GM19239 (cell line): ENCODE results near the gene SRCIN1.
"Not testable (repeated sequence)": the region's sequence is repeated elsewhere in the genome, so short reads cannot be mapped to it uniquely, and the experiment has no call there.

Source experiments
- DNase-seq: peaks from one replicate; pipeline ENCODE4 v3.0.0; 2011; ENCODE audit warnings: low spot score; ENCODE audit not compliant: insufficient read length
- FAIRE-seq: peaks from 2 replicates; lab custom pipeline; 2011; peaks lifted over from hg19 to GRCh38; lab: Jason Lieb, UNC

The SRCIN1 gene

DNA sequence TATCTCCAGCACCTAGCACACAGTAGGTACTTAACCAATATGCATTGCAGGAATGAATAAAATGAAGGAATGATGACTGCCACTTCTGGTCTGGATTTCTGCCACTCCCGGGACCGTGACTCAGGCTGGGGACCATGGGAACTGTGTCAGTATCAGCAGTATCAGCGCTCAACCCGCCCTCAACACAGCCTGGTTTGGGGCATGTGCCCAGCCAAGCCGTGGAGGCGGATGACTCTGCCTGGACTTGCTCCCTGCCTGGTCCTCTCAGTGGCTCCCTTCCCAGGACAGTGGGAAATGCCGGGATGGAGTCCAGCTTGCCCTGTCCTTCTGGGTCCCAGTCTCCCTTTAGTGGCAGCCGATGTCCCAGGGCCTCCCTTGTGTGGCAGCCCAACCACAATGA lies 55.1 kb downstream of the SRCIN1 start:
- FAIRE-seq (no peak), DNase-seq (no peak)

- DNase-seq = no peak
- FAIRE-seq = no peak
Observed at GRCh38 chr17:38549285-38549684, 56.5 kb downstream of the SRCIN1 start.

DNA sequence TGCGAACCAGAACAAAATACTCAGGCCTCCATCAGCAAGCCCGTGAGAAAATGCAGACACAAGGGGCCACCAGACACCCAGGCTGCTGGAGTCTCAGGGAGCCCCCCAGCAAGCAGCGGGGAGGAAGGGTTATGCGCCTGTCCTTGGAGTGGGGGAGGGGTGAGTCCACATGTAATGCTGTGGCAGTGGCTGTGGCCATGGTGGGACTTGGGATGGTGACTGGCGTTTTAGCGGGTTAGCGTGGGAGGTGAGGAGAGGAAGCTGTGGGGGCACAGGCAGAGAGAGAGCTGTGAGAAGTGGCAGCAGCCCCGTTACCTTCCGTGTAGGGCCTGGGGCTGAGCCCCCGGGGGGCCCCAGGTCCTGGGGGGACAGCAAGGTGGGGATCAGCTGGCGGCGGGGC lies 58.3 kb downstream of the SRCIN1 start:
- DNase-seq (no peak), FAIRE-seq (no peak)

DNA sequence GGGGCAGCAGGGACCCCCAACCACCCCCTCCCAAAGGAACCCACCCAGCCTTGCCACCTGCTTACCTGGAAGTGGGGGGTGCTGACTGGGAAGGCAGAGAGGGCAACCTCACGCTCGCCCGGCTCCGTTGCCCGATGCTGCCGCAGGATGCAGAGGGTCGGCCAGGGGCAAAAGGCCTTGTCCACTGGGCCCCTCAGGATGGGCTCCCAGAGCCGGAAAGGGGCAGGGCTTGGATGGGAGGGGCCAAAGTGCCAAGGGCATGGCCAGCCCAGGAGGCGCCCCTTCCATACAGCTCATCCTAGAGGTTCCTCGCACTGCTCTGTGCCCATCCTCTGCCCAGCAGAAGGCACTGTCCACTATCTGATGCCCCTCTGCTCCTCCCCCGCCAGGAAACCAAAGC lies 59.4 kb downstream of the SRCIN1 start:
- DNase-seq (no peak), FAIRE-seq (no peak)

DNA sequence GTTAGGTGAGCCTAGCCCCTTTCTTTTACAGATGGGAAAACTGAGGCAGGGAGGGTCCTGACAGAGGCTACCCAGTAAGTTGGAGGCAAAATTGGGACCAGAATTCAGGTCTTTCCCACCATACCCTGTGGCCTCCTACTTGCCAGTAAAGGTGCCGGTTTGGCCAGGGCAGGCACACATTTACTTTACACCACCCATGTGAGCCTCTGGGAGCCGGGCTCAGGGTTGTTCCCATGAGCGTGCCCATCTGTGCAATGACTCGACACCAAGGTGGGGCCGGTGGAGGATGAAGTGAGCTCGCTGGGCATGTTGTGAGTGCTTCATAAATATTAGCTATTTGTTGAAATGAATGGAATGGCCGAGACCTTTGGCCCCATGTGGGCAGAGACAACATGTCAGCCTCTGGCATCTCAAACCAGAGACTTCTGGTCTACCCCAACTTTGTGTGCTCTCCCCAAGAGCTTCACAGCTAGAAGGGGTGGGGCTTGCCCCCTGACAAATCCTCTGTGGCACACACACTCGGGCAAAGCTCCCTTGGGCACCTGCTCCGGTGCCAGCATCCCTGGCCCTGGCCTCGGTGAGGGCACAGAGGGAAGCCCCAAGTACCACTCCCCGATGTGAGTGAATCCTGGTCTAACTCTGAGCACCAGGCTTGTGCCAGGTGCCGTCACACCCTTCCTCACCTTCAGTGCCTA lies 60.1 kb downstream of the SRCIN1 start:
- DNase-seq (no peak), FAIRE-seq (no peak)

GRCh38 chr17:38544839-38545209 lies 60.9 kb downstream of the SRCIN1 start:
- DNase-seq = no peak
- no peak for FAIRE-seq

DNA sequence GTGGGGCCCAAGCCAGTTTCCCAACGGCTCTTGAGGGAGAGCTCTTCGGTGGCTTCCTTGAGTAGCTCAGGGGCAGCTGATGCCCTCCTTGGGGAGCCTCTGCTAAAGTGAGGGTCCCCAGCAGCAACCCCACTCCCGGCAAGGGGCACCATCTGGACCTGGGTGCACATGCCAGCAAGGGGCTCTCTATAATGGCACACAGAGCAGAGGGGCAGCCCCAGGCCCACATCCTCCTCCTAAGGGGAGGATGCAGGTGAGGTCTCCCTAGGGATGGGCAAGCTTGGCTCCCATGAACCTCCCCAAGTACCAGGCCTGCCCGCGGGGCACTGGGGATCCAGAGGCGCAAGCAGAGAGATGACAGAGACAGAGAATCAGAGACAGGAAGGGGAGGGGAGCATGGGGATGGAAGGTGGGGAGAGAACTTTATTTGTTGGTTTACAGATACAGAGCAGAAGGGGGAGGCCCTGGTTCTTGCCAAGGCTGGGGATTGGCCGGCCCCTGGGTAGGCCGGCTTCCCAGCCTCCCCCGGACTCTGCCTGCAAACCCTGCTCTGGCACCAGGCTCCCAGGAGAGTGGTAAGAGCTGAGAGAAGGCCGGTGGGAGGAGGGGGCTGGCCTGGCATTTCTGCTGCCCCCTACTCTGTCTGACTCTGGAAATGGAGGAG lies 61.4 kb downstream of the SRCIN1 start:
- DNase-seq (no peak), FAIRE-seq (no peak)

- no peak for DNase-seq
- no peak for FAIRE-seq
Observed at GRCh38 chr17:38543403-38544174, 62.2 kb downstream of the SRCIN1 start.

- DNase-seq (no peak), FAIRE-seq (no peak)
Observed at GRCh38 chr17:38542286-38542685, 63.5 kb downstream of the SRCIN1 start.

GRCh38 chr17:38541281-38541680 lies 64.5 kb downstream of the SRCIN1 start:
- FAIRE-seq (no peak), DNase-seq (no peak)

GRCh38 chr17:38540514-38541045 lies 65.2 kb downstream of the SRCIN1 start:
- no peak for FAIRE-seq
- DNase-seq = no peak

- no peak for FAIRE-seq
- no peak for DNase-seq
Observed at GRCh38 chr17:38539386-38539785, 66.4 kb downstream of the SRCIN1 start.

- FAIRE-seq (no peak), DNase-seq (no peak)
Observed at GRCh38 chr17:38538906-38539305, 66.8 kb downstream of the SRCIN1 start.

GRCh38 chr17:38536661-38537060 lies 69.1 kb downstream of the SRCIN1 start:
- DNase-seq (no peak), FAIRE-seq (no peak)

DNA sequence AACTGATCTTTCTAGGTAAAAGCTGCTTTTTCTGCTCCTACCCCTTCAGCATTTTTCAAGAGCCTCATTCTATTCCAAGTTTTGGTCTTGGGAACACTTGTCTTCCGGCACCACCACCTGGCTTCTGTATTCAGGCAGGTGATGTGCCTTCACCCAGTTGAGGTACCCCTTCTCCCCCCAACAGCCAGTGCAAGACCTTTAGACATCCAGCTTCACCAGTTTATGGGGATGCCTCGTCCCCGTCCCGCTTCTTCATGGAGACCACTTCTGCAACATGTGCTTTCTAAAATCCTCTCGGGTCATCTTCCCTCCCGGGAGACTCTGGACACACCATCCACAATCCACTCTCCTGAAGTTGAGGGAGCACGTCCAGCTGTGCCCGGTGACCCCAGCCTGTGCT lies 69.9 kb downstream of the SRCIN1 start:
- no peak for FAIRE-seq
- no peak for DNase-seq

GRCh38 chr17:38534498-38534885 lies 71.3 kb downstream of the SRCIN1 start:
- DNase-seq = no peak

DNA sequence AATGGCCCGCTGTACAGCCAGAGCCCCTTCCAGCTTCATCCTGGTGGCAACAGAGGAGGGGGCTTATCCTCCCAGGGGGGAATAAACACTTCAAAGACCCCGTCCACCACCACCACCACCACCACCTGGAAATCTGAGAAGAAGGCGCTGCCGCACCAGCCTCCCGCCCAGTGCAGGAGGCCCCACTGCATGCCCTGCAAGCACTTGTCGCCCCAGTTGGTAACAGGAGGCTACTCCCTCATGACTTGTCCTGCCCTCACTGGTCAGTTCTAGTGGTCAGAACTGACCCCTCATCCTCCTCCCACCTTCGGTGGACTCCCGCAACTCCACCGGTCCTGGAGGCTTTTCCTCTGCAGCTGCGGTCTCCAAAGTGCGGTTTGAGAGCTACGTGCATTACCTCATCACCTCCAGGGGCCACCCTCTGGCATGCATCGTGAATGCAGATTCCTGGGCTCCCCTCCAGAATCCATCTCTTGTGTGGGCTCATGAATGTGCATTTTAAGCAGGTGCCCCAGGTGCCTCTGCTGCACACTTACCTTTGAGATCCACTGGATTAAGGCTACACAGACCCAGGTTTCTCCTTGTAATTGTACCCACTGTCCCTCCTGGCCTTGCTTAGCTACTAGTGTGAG lies 71.8 kb downstream of the SRCIN1 start:
- DNase-seq = no peak
- FAIRE-seq = no peak

More at GRCh38 chr17:38534498-38534885, 71.3 kb downstream of the SRCIN1 start:
- no peak for FAIRE-seq

DNA sequence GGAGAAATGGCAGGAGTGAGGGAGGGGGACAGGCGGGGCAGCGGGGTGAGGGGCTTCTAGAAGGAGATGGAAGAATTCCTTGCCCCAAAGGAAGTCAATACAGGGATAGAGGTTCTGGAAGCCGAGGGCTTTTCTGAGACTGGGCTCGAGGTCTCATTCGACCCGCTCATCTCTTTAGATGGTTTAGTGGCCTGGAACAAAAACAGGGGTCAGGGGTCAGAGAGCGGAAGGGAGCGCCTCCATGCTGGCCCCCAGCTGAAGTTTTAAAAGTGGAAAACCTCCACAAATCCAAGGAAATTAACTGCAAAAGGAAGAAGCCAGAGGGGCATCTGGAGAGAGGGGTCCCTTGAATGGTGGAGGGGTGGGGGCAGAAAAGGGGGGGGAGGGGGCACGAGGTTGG lies 72.5 kb downstream of the SRCIN1 start:
- FAIRE-seq (no peak), DNase-seq (no peak)

- FAIRE-seq = no peak
- no peak for DNase-seq
Observed at GRCh38 chr17:38532451-38532850, 73.3 kb downstream of the SRCIN1 start.

DNA sequence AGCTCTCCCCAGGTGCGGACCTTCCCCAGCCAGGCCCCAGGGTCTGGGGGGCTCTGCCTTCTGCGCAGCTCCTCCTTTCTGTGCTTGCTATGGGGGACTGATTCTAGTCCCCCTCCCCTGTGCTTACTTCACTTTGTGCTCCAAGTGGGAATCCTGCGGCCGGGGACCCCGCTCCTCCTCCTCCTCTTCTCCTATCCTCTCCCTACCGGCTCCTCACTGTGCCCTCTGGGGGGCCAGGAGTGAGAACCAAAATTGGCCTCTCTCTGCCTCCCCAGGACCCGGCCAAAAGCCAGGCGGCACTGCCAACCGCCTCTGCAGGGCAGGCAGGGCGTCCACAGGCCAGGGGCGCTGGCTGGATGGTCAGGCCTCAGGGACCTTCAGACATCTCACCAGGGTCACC lies 74.0 kb downstream of the SRCIN1 start:
- DNase-seq, FAIRE-seq: not testable (repeated sequence)

GRCh38 chr17:38530856-38531255 lies 74.9 kb downstream of the SRCIN1 start:
- not testable (repeated sequence) for FAIRE-seq

More at GRCh38 chr17:38530856-38531255, 74.9 kb downstream of the SRCIN1 start:
- DNase-seq = not testable (repeated sequence)
